ENCODE data around the gene LY6G6C.

LY6G6C gene

GRCh38 chr6:31691078-31691463 is 30.5 kb downstream of the LY6G6C start:
- Histone ChIP-seq H3K9me3 (ENCODE audit: insufficient read depth, low read length) (no peaks in the 10 kb centered on the region), H3K27me3 (ENCODE audit: insufficient read depth, insufficient read length) (no peaks in the 10 kb centered on the region), H3K9ac (ENCODE audit: insufficient read length, low read depth) (no peak overlapping the region), H3K36me3 (ENCODE audit: insufficient read depth, insufficient read length, low read length) (peaks cover 75% of the 10 kb centered on the region), H3K4me1 (ENCODE audit: insufficient read depth, insufficient read length) (peaks cover 14% of the 10 kb centered on the region), H3K4me3 (ENCODE audit: insufficient read length, low read depth) (no peak overlapping the region)
- DNase-seq (ENCODE audit: low read depth, low spot score), result no peak
- no peak for TF ChIP-seq SUZ12 (IDR thresholded peaks at IDR 0.05; ENCODE audit: extremely low read depth, insufficient read depth, insufficient read length)
- no peak for TF ChIP-seq ZNF274 (IDR thresholded peaks at IDR 0.05; ENCODE audit: low read depth, low read length)
- TF ChIP-seq YY1 (IDR thresholded peaks at IDR 0.05; ENCODE audit: insufficient read depth, insufficient read length), result no peak

GRCh38 chr6:31690231-31691077 is 31.1 kb downstream of the LY6G6C start:
- Histone ChIP-seq H3K4me3 (ENCODE audit: insufficient read length, low read depth) (no peak overlapping the region), H3K36me3 (ENCODE audit: insufficient read depth, insufficient read length, low read length) (peaks cover 78% of the 10 kb centered on the region), H3K27me3 (ENCODE audit: insufficient read depth, insufficient read length) (no peaks in the 10 kb centered on the region), H3K4me1 (ENCODE audit: insufficient read depth, insufficient read length) (peaks cover 14% of the 10 kb centered on the region), H3K9me3 (ENCODE audit: insufficient read depth, low read length) (no peaks in the 10 kb centered on the region), H3K9ac (ENCODE audit: insufficient read length, low read depth) (no peak overlapping the region)
- DNase-seq (ENCODE audit: low read depth, low spot score), result no peak
- no peak for TF ChIP-seq YY1 (IDR thresholded peaks at IDR 0.05; ENCODE audit: insufficient read depth, insufficient read length)
- no peak for TF ChIP-seq ZNF274 (IDR thresholded peaks at IDR 0.05; ENCODE audit: low read depth, low read length)
- no peak for TF ChIP-seq SUZ12 (IDR thresholded peaks at IDR 0.05; ENCODE audit: extremely low read depth, insufficient read depth, insufficient read length)

GRCh38 chr6:31689249-31690110 is 32.1 kb downstream of the LY6G6C start:
- no peaks in the 10 kb centered on the region for H3K27me3 ChIP-seq (ENCODE audit: insufficient read depth, insufficient read length)
- H3K9me3 ChIP-seq (ENCODE audit: insufficient read depth, low read length), result no peaks in the 10 kb centered on the region
- H3K4me1 ChIP-seq (ENCODE audit: insufficient read depth, insufficient read length), result peaks cover 14% of the 10 kb centered on the region
- no peak for DNase-seq (ENCODE audit: low read depth, low spot score)
- H3K4me3 ChIP-seq (ENCODE audit: insufficient read length, low read depth), result no peak overlapping the region
- H3K9ac ChIP-seq (ENCODE audit: insufficient read length, low read depth), result no peak overlapping the region
- no peak for TF ChIP-seq YY1 (IDR thresholded peaks at IDR 0.05; ENCODE audit: insufficient read depth, insufficient read length)
- TF ChIP-seq SUZ12 (IDR thresholded peaks at IDR 0.05; ENCODE audit: extremely low read depth, insufficient read depth, insufficient read length), result no peak
- TF ChIP-seq ZNF274 (IDR thresholded peaks at IDR 0.05; ENCODE audit: low read depth, low read length), result no peak
- H3K36me3 ChIP-seq (ENCODE audit: insufficient read depth, insufficient read length, low read length), result peaks cover 75% of the 10 kb centered on the region

- Histone ChIP-seq H3K4me1 (ENCODE audit: insufficient read depth, insufficient read length) (peaks cover 16% of the 10 kb centered on the region), H3K36me3 (ENCODE audit: insufficient read depth, insufficient read length, low read length) (peaks cover 78% of the 10 kb centered on the region), H3K27me3 (ENCODE audit: insufficient read depth, insufficient read length) (no peaks in the 10 kb centered on the region), H3K9ac (ENCODE audit: insufficient read length, low read depth) (no peak overlapping the region), H3K9me3 (ENCODE audit: insufficient read depth, low read length) (no peaks in the 10 kb centered on the region), H3K4me3 (ENCODE audit: insufficient read length, low read depth) (no peak overlapping the region)
- no peak for DNase-seq (ENCODE audit: low read depth, low spot score)
- TF ChIP-seq ZNF274 (IDR thresholded peaks at IDR 0.05; ENCODE audit: low read depth, low read length), result no peak
Measured at GRCh38 chr6:31687860-31688693, 33.5 kb downstream of the LY6G6C start.

GRCh38 chr6:31687321-31687720 is 34.2 kb downstream of the LY6G6C start:
- no peak for DNase-seq (ENCODE audit: low read depth, low spot score)
- no peak for TF ChIP-seq SUZ12 (IDR thresholded peaks at IDR 0.05; ENCODE audit: extremely low read depth, insufficient read depth, insufficient read length)
- TF ChIP-seq ZNF274 (IDR thresholded peaks at IDR 0.05; ENCODE audit: low read depth, low read length), result no peak
- no peak for TF ChIP-seq YY1 (IDR thresholded peaks at IDR 0.05; ENCODE audit: insufficient read depth, insufficient read length)
- no peaks in the 10 kb centered on the region for H3K27me3 ChIP-seq (ENCODE audit: insufficient read depth, insufficient read length)
- peaks cover 16% of the 10 kb centered on the region for H3K4me1 ChIP-seq (ENCODE audit: insufficient read depth, insufficient read length)
- H3K4me3 ChIP-seq (ENCODE audit: insufficient read length, low read depth), result no peak overlapping the region
- H3K9me3 ChIP-seq (ENCODE audit: insufficient read depth, low read length), result no peaks in the 10 kb centered on the region
- H3K36me3 ChIP-seq (ENCODE audit: insufficient read depth, insufficient read length, low read length), result peaks cover 74% of the 10 kb centered on the region
- H3K9ac ChIP-seq (ENCODE audit: insufficient read length, low read depth), result no peak overlapping the region

GRCh38 chr6:31686483-31686882 is 35.1 kb downstream of the LY6G6C start:
- no peak overlapping the region for H3K9ac ChIP-seq (ENCODE audit: insufficient read length, low read depth)
- H3K9me3 ChIP-seq (ENCODE audit: insufficient read depth, low read length), result no peaks in the 10 kb centered on the region
- no peak overlapping the region for H3K4me3 ChIP-seq (ENCODE audit: insufficient read length, low read depth)
- TF ChIP-seq YY1 (IDR thresholded peaks at IDR 0.05; ENCODE audit: insufficient read depth, insufficient read length) (no peak), ZNF274 (IDR thresholded peaks at IDR 0.05; ENCODE audit: low read depth, low read length) (no peak), SUZ12 (IDR thresholded peaks at IDR 0.05; ENCODE audit: extremely low read depth, insufficient read depth, insufficient read length) (no peak)
- peaks cover 16% of the 10 kb centered on the region for H3K4me1 ChIP-seq (ENCODE audit: insufficient read depth, insufficient read length)
- H3K36me3 ChIP-seq (ENCODE audit: insufficient read depth, insufficient read length, low read length), result peaks cover 69% of the 10 kb centered on the region
- no peaks in the 10 kb centered on the region for H3K27me3 ChIP-seq (ENCODE audit: insufficient read depth, insufficient read length)
- DNase-seq (ENCODE audit: low read depth, low spot score), result no peak
